Skin of body (tissue), 2 donors: ENCODE data around the gene INHBC. TPM values are rescaled to one million over a fixed set of nuclear protein-coding genes. Genes with fewer than 3 reads are reported as not detected.

Source experiments
- DNase-seq: peaks from one replicate; lab custom pipeline; 2025; lab: John Stamatoyannopoulos, UW
- total RNA-seq: library from RNA; depleted of rRNA; stranded (reverse); fragments of >200 nt; gene quantifications from one replicate; pipeline ENCODE4 v1.2.3, GENCODE V29; 2014

The INHBC gene
- total RNA-seq, 1 donor from 2014 or later, result not detected

- DNase-seq, result no peak
These were observed 33.3 kb downstream of the INHBC start for GRCh38 chr12:57467915-57468314.

- no peak for DNase-seq
These were observed 34.9 kb downstream of the INHBC start for GRCh38 chr12:57469296-57470164.

- DNase-seq, result no peak
These were observed 35.8 kb downstream of the INHBC start for GRCh38 chr12:57470286-57470969.

- no peak for DNase-seq
These were observed 36.5 kb downstream of the INHBC start for GRCh38 chr12:57470970-57471656.

GRCh38 chr12:57471661-57472060 lies 37.1 kb downstream of the INHBC start:
- DNase-seq, result no peak

GRCh38 chr12:57472391-57472790 lies 37.8 kb downstream of the INHBC start:
- DNase-seq, result no peak

- DNase-seq, result no peak
These were observed 38.8 kb downstream of the INHBC start for GRCh38 chr12:57473392-57473791.

GRCh38 chr12:57473886-57474285 lies 39.3 kb downstream of the INHBC start:
- no peak for DNase-seq

- DNase-seq, result no peak
These were observed 39.8 kb downstream of the INHBC start for GRCh38 chr12:57474430-57474829.

GRCh38 chr12:57474862-57475261 lies 40.3 kb downstream of the INHBC start:
- no peak for DNase-seq

- no peak for DNase-seq
These were observed 40.9 kb downstream of the INHBC start for GRCh38 chr12:57475271-57476161.

- no peak for DNase-seq
These were observed 41.8 kb downstream of the INHBC start for GRCh38 chr12:57476162-57476992.

- no peak for DNase-seq
These were observed 42.6 kb downstream of the INHBC start for GRCh38 chr12:57476993-57477709.

- no peak for DNase-seq
These were observed 43.4 kb downstream of the INHBC start for GRCh38 chr12:57477710-57478681.

GRCh38 chr12:57479043-57479375 lies 44.4 kb downstream of the INHBC start:
- DNase-seq, result no peak

- no peak for DNase-seq
These were observed 45.0 kb downstream of the INHBC start, which contains the start of gene ARHGAP9 for GRCh38 chr12:57479376-57480115. Gene ARHGAP9, minus strand, starts transcription at chr12:57479866. Its CDS starts 460 bp downstream, at chr12:57479406.

GRCh38 chr12:57481671-57482070 lies 47.1 kb downstream of the INHBC start:
- DNase-seq, result no peak

GRCh38 chr12:57483466-57483865 lies 48.9 kb downstream of the INHBC start:
- DNase-seq, result no peak
